GM12891 (cell line): ENCODE data around the gene PROM1.

ENCODE experiments used
- POLR2A ChIP-seq: IDR thresholded peaks from 2 replicates; pipeline ENCODE4 v1.6.1; 2011; ENCODE audit warnings: low read depth, low read length, control low read depth
- POLR2AphosphoS5 ChIP-seq: IDR thresholded peaks from 2 replicates; pipeline ENCODE4 v1.6.1; 2011; ENCODE audit warnings: low read depth, low read length, control low read depth
- POU2F2 ChIP-seq: IDR thresholded peaks from 2 replicates; pipeline ENCODE4 v1.6.1; 2011; ENCODE audit warnings: low read depth, mild to moderate bottlenecking, control low read depth, low read length, moderate library complexity
- TAF1 ChIP-seq: IDR thresholded peaks from 2 replicates; pipeline ENCODE4 v1.6.1; 2011; ENCODE audit warnings: low read depth, low read length, control low read depth

DNA sequence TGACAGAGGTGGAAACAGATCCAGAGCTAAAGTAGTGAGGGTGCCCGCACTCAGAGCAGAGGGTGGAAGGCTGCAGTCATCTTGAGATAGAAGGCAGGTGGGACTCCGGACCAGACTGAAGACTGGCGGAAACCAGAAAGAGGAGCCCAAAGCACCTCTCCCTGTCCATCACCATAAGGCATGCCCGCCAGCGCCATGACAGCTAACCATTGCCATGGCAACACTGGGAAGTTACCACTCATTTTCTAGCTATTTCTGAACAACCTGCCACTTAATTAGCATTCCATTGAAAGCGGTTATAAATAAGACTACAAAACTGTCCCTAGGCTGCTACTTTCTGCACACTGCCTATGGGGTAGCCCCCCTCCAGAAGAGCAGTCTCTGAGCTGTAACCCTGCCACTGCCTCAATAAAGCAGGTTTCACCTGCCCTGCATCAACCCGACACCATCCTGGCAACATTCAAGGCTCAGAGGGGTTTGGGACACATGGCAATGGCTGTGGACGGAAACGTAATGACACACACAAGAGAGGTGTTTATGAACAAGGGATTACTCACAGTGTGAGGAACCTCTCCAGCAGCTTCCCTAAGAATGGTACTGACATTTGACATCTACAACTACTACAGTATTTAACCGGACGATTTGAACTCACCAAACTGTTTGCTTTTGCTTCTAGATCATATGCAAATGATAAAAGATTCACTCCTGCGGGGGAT is 93.1 kb downstream of the PROM1 start:
- TF ChIP-seq TAF1 (no peak), POU2F2 (no peak), POLR2A (no peak), POLR2AphosphoS5 (no peak)
